ENCODE results near the gene TREML4. TPM values are rescaled to one million over a fixed set of nuclear protein-coding genes. Genes with fewer than 3 reads are reported as not detected.
A peak's percentile ranks its signal among the peaks of the same experiment; 100 is the strongest.

TREML4 gene
- total and polyA plus RNA-seq, 10 of the 15 experiments (the other 5 are each of a cell fraction or from before 2014, with no cell fraction given), result not detected

GRCh38 chr6:41255638-41256246 is 27.6 kb downstream of the TREML4 start:
- Histone ChIP-seq H2AFZ (ENCODE audit: control insufficient read depth, low read depth, low read length) (no peak overlapping the region), H3K9me3 (replicated peaks; ENCODE audit: control insufficient read depth, insufficient read depth, low read length) (peaks cover under 1% of the 10 kb centered on the region; the same call in 1 of the 3 replicates), H3K79me2 (ENCODE audit: control insufficient read depth, insufficient read depth, low read length) (no peaks in the 10 kb centered on the region), H3K27me3 (replicated peaks in 1 of 2; ENCODE audit: control insufficient read depth in 2 of 2, insufficient read depth in 2 of 2, low read length in 1 of 2) (no peaks in the 10 kb centered on the region), H3K4me1 (ENCODE audit: control insufficient read depth, insufficient read depth, low read length) (peaks cover 19% of the 10 kb centered on the region), H3K36me3 (ENCODE audit: control insufficient read depth in 2 of 2, insufficient read depth in 2 of 2, low read length in 1 of 2) (no peaks in the 10 kb centered on the region), H3K4me2 (ENCODE audit: control insufficient read depth, insufficient read depth) (peak overlapping the region; percentile 72), H3K4me3 (no peak overlapping the region), H3K9ac (ENCODE audit: control insufficient read depth, insufficient read depth, low read length) (no peak overlapping the region), H4K20me1 (ENCODE audit: control insufficient read depth, insufficient read depth) (no peaks in the 10 kb centered on the region), H3K27ac (ENCODE audit: control insufficient read depth, insufficient read depth) (no peak overlapping the region)
- ChIA-PET RAD21 (ENCODE audit: unreplicated experiment) (interaction anchor here (1.2 kb wide), 1 partner anchor 34 kb away, joined by 4 read pairs; no protein-coding TSS in a partner anchor), SMC1A (ENCODE audit: uncharacterized antibody, unreplicated experiment) (no interaction called here), CTCF (interaction anchor here (1.2 to 1.4 kb wide), 2 partner anchors 17 to 73 kb away, joined by 3 read pairs; no protein-coding TSS in a partner anchor), POLR2A (no interaction called here)
- no peak for FAIRE-seq
- TF ChIP-seq TCF12 (IDR thresholded peaks at IDR 0.05; ENCODE audit: low read depth, low read length) (0 out of 2 replicates have a peak, but pooled peaks have one; percentile 21), MTA2 (IDR thresholded peaks at IDR 0.05; ENCODE audit: low read depth) (no peak)
- in situ Hi-C loops (cut with MboI), result no loop called here
- no TSS peak for BruUV-seq (replicated peaks)
- WGBS (ENCODE audit: insufficient coverage, insufficient replicate concordance, low lambda C conversion rate, missing lambda C conversion rate), result 4% methylated on average over 5 of the region's 5 CpGs
- peak; percentile 28; the same call in 1 of the 3 replicates for ATAC-seq
- DNase-seq (ENCODE audit: low read depth, low spot score), result no peak
- intact Hi-C loops (cut with micrococcal nuclease; ENCODE audit: unreplicated experiment), result no loop called here

- Histone ChIP-seq H3K36me3 (ENCODE audit: control insufficient read depth in 2 of 2, insufficient read depth in 2 of 2, low read length in 1 of 2) (no peaks in the 10 kb centered on the region), H2AFZ (ENCODE audit: control insufficient read depth, low read depth, low read length) (no peak overlapping the region), H3K4me3 (no peak overlapping the region), H3K27me3 (replicated peaks in 1 of 2; ENCODE audit: control insufficient read depth in 2 of 2, insufficient read depth in 2 of 2, low read length in 1 of 2) (no peaks in the 10 kb centered on the region), H3K4me1 (ENCODE audit: control insufficient read depth, insufficient read depth, low read length) (peaks cover 19% of the 10 kb centered on the region), H3K4me2 (ENCODE audit: control insufficient read depth, insufficient read depth) (peak overlapping the region; percentile 72), H3K9me3 (replicated peaks; ENCODE audit: control insufficient read depth, insufficient read depth, low read length) (peaks cover 3% of the 10 kb centered on the region; the same call in 2 of the 3 replicates), H3K9ac (ENCODE audit: control insufficient read depth, insufficient read depth, low read length) (no peak overlapping the region), H3K79me2 (ENCODE audit: control insufficient read depth, insufficient read depth, low read length) (no peaks in the 10 kb centered on the region), H4K20me1 (ENCODE audit: control insufficient read depth, insufficient read depth) (no peaks in the 10 kb centered on the region), H3K27ac (ENCODE audit: control insufficient read depth, insufficient read depth) (no peak overlapping the region)
- WGBS (ENCODE audit: insufficient coverage, insufficient replicate concordance, low lambda C conversion rate, missing lambda C conversion rate), result 0% methylated on average over 1 of the region's 1 CpG
- intact Hi-C loops (cut with micrococcal nuclease; ENCODE audit: unreplicated experiment), result no loop called here
- FAIRE-seq, result peak; percentile 76
- CTCF ChIA-PET, result interaction anchor here (1.4 kb wide), 1 partner anchor 73 kb away, joined by 3 read pairs; no protein-coding TSS in a partner anchor
- DNase-seq (ENCODE audit: low read depth, low spot score), result peak; percentile 51
- no TSS peak for BruUV-seq (replicated peaks)
- POLR2A ChIA-PET, result interaction anchor here (0.6 kb wide), 3 partner anchors 15 to 173 kb away, joined by 3 to 4 read pairs (median 4); partner anchors contain the start of gene TREML4
- SMC1A ChIA-PET (ENCODE audit: uncharacterized antibody, unreplicated experiment), result no interaction called here
- in situ Hi-C loops (cut with MboI), result no loop called here
- RAD21 ChIA-PET (ENCODE audit: unreplicated experiment), result interaction anchor here (1.2 kb wide), 1 partner anchor 35 kb away, joined by 4 read pairs; no protein-coding TSS in a partner anchor
- ATAC-seq, result peak; percentile 68
- TF ChIP-seq SPI1 (IDR thresholded peaks at IDR 0.05; ENCODE audit: borderline replicate concordance, insufficient read depth, low read depth, low read length) (no peak), POLR2AphosphoS5 (IDR thresholded peaks at IDR 0.05; ENCODE audit: low read length) (no peak), FOS (IDR thresholded peaks at IDR 0.05; ENCODE audit: borderline replicate concordance, extremely low read depth, insufficient read length) (no peak), EP300 (IDR thresholded peaks at IDR 0.05; ENCODE audit: borderline replicate concordance in 1 of 2, control insufficient read depth in 1 of 2, low read depth in 2 of 2, low read length in 2 of 2) (no peak), ZNF207 (IDR thresholded peaks at IDR 0.05; ENCODE audit: borderline replicate concordance) (no peak), ATF7 (IDR thresholded peaks at IDR 0.05; ENCODE audit: low read depth) (no peak), MEF2B (IDR thresholded peaks at IDR 0.05; ENCODE audit: partially characterized antibody, poor library complexity, severe bottlenecking) (peak; percentile 50), RUNX3 (IDR thresholded peaks at IDR 0.05; ENCODE audit: low read length) (peak; percentile 82), MEF2A (IDR thresholded peaks at IDR 0.05; ENCODE audit: insufficient read depth, low read depth, low read length) (peak; percentile 78)
Observed at GRCh38 chr6:41256383-41256782, 28.2 kb downstream of the TREML4 start.
